ENCODE measurements around the gene XIRP1.
"Not testable (repeated sequence)": the region's sequence is repeated elsewhere in the genome, so short reads cannot be mapped to it uniquely, and the experiment has no call there.

XIRP1 gene

GRCh38 chr3:39192490-39193092 is at the start of gene XIRP1:
Gene XIRP1 (minus strand): TSS chr3:39192595. CDS start chr3:39189445, 3,150 bp downstream.
- no peak for DNase-seq (ENCODE audit: low read depth)
- no peak for TF ChIP-seq CTCF (conservative IDR thresholded peaks at IDR 0.05; ENCODE audit: low read depth, low read length)
- H3K4me3 ChIP-seq (ENCODE audit: low read depth, low read length) = no peak within 1 kb of the TSS

- no peak for TF ChIP-seq CTCF (conservative IDR thresholded peaks at IDR 0.05; ENCODE audit: low read depth, low read length)
- DNase-seq (ENCODE audit: low read depth) = no peak
- no peak overlapping the region for H3K4me3 ChIP-seq (ENCODE audit: low read depth, low read length)
Observed at GRCh38 chr3:39241561-39241960, 49.2 kb upstream of the XIRP1 start.

GRCh38 chr3:39237027-39237426 is 44.6 kb upstream of the XIRP1 start:
- DNase-seq (ENCODE audit: low read depth) = no peak
- TF ChIP-seq CTCF (conservative IDR thresholded peaks at IDR 0.05; ENCODE audit: low read depth, low read length) = no peak
- H3K4me3 ChIP-seq (ENCODE audit: low read depth, low read length) = no peak overlapping the region

GRCh38 chr3:39234651-39235050 is 42.3 kb upstream of the XIRP1 start:
- no peak for DNase-seq (ENCODE audit: low read depth)
- no peak for TF ChIP-seq CTCF (conservative IDR thresholded peaks at IDR 0.05; ENCODE audit: low read depth, low read length)

GRCh38 chr3:39232859-39233258 is 40.5 kb upstream of the XIRP1 start:
- H3K4me3 ChIP-seq (ENCODE audit: low read depth, low read length) = no peak overlapping the region
- DNase-seq (ENCODE audit: low read depth) = no peak
- no peak for TF ChIP-seq CTCF (conservative IDR thresholded peaks at IDR 0.05; ENCODE audit: low read depth, low read length)

More at GRCh38 chr3:39234651-39235050, 42.3 kb upstream of the XIRP1 start:
- H3K4me3 ChIP-seq (ENCODE audit: low read depth, low read length) = no peak overlapping the region

GRCh38 chr3:39230453-39230852 is 38.1 kb upstream of the XIRP1 start:
- TF ChIP-seq CTCF (conservative IDR thresholded peaks at IDR 0.05; ENCODE audit: low read depth, low read length) = no peak
- no peak overlapping the region for H3K4me3 ChIP-seq (ENCODE audit: low read depth, low read length)
- DNase-seq (ENCODE audit: low read depth) = no peak

- TF ChIP-seq CTCF (conservative IDR thresholded peaks at IDR 0.05; ENCODE audit: low read depth, low read length) = no peak
- DNase-seq (ENCODE audit: low read depth) = no peak
- H3K4me3 ChIP-seq (ENCODE audit: low read depth, low read length) = no peak overlapping the region
Observed at GRCh38 chr3:39228496-39228895, 36.1 kb upstream of the XIRP1 start.

- not testable (repeated sequence) for H3K4me3 ChIP-seq (ENCODE audit: low read depth, low read length); DNase-seq (ENCODE audit: low read depth)
Observed at GRCh38 chr3:39227596-39227995, 35.2 kb upstream of the XIRP1 start.
